RPMI7951 (cell line): ENCODE data around the gene FLNB. TPM values are rescaled to one million over a fixed set of nuclear protein-coding genes. Genes with fewer than 3 reads are reported as not detected.

Source experiments
- DNase-seq: peaks from one replicate; pipeline ENCODE4 v3.0.0-alpha.2; 2012; ENCODE audit warnings: low read depth
- total RNA-seq: library from RNA; depleted of rRNA; stranded (reverse); fragments of >200 nt; shearing (Covaris generic); gene quantifications from 2 replicates; pipeline ENCODE4 v1.2.3, GENCODE V29; 2014

FLNB gene
- total RNA-seq, 1 experiment from 2014 or later = 104 TPM

GRCh38 chr3:58104712-58105111 lies 96.5 kb downstream of the FLNB start:
- no peak for DNase-seq

GRCh38 chr3:58105196-58105595 lies 97.0 kb downstream of the FLNB start:
- no peak for DNase-seq

- no peak for DNase-seq
Measured at GRCh38 chr3:58106061-58106460, 97.8 kb downstream of the FLNB start.

- DNase-seq = no peak
Measured at GRCh38 chr3:58106640-58107039, 98.4 kb downstream of the FLNB start.

GRCh38 chr3:58107597-58107996 lies 99.4 kb downstream of the FLNB start:
- DNase-seq = no peak

- no peak for DNase-seq
Measured at GRCh38 chr3:58109752-58110151, 101.5 kb downstream of the FLNB start.

GRCh38 chr3:58111513-58112184 lies 103.4 kb downstream of the FLNB start:
- no peak for DNase-seq

GRCh38 chr3:58112185-58112535 lies 103.9 kb downstream of the FLNB start:
- DNase-seq = no peak

- no peak for DNase-seq
Measured at GRCh38 chr3:58115175-58115574, 107.0 kb downstream of the FLNB start.

- DNase-seq = no peak
Measured at GRCh38 chr3:58116161-58116955, 108.1 kb downstream of the FLNB start.

GRCh38 chr3:58116985-58117384 lies 108.8 kb downstream of the FLNB start:
- DNase-seq = no peak

GRCh38 chr3:58117561-58118181 lies 109.4 kb downstream of the FLNB start:
- DNase-seq = no peak

- DNase-seq = no peak
Measured at GRCh38 chr3:58119186-58119585, 111.0 kb downstream of the FLNB start.

- no peak for DNase-seq
Measured at GRCh38 chr3:58120075-58120812, 112.0 kb downstream of the FLNB start.

- no peak for DNase-seq
Measured at GRCh38 chr3:58121183-58121582, 113.0 kb downstream of the FLNB start.

GRCh38 chr3:58122936-58123700 lies 114.9 kb downstream of the FLNB start:
- DNase-seq = no peak

- DNase-seq = no peak
Measured at GRCh38 chr3:58124387-58124786, 116.2 kb downstream of the FLNB start.

GRCh38 chr3:58129041-58129770 lies 121.0 kb downstream of the FLNB start:
- DNase-seq = no peak

- no peak for DNase-seq
Measured at GRCh38 chr3:58130591-58130990, 122.4 kb downstream of the FLNB start.

- no peak for DNase-seq
Measured at GRCh38 chr3:58131101-58131825, 123.0 kb downstream of the FLNB start.
